B cell (primary cell): Measurements from ENCODE around the gene HSD11B1. TPM values are rescaled to one million over a fixed set of nuclear protein-coding genes. Genes with fewer than 3 reads are reported as not detected.

ENCODE experiments used
- ATAC-seq: fragments of 200-7000 bp; cut with Tn5 transposase; one replicate; pipeline ENCODE4 v1.10.0; 2021; ENCODE audit warnings: low read depth, mild to moderate bottlenecking, moderate number of reproducible peaks, moderate library complexity
- CTCF ChIA-PET: fragments of 350-600 bp; sonication (Branson Sonifier 250); formaldehyde crosslinking; loops from one replicate; lab custom pipeline; 2021; ENCODE audit warnings: antibody characterized with exemption, inconsistent platforms; lab: Charles Lee
- POLR2A ChIA-PET: fragments of 350-600 bp; sonication (Branson Sonifier 250); formaldehyde crosslinking; loops from one replicate; lab custom pipeline; 2021; ENCODE audit warnings: antibody characterized with exemption; lab: Charles Lee
- DNase-seq: peaks from one replicate; pipeline ENCODE4 v3.0.0; 2013
- H2AFZ ChIP-seq: 2 replicates; pipeline ENCODE4 v1.6.1; 2012; ENCODE audit warnings: mild to moderate bottlenecking, low read depth, low read length; ENCODE audit not compliant: insufficient read depth, poor library complexity, severe bottlenecking
- H3K27ac ChIP-seq, 2 donors: 1 replicate in 1 of 2; 2 replicates in 1 of 2; pipeline ENCODE4 v1.5.1; 2012 to 2013; ENCODE audit warnings: low read length in 2 of 2, mild to moderate bottlenecking in 2 of 2, moderate library complexity in 1 of 2
- H3K27me3 ChIP-seq, 4 experiments: fragments of 200-600 bp in 1 of 4; sonication (generic) in 1 of 4; replicated peaks in 1 of 4; 1 replicate in 2 of 4; 2 replicates in 2 of 4; pipeline versions ENCODE4 v1.6.1 to v1.7.0; 2013 to 2016; ENCODE audit warnings: low read length in 3 of 4, mild to moderate bottlenecking in 2 of 4, mixed read lengths in 1 of 4, moderate library complexity in 1 of 4; ENCODE audit not compliant: insufficient read depth in 4 of 4, control insufficient read depth in 3 of 4; ENCODE audit errors: control extremely low read depth in 1 of 4
- H3K36me3 ChIP-seq, 2 experiments: replicated peaks in 1 of 2; 1 replicate in 1 of 2; 2 replicates in 1 of 2; pipeline versions ENCODE4 v1.6.1 to v1.7.1; 2013; ENCODE audit warnings: low read length in 1 of 2; ENCODE audit not compliant: insufficient read depth in 2 of 2, control insufficient read depth in 1 of 2; ENCODE audit errors: control extremely low read depth in 1 of 2, extremely low read depth in 1 of 2
- H3K4me1 ChIP-seq, 2 donors: fragments of 200-600 bp in 1 of 2; sonication (generic) in 1 of 2; 1 replicate in 1 of 2; 2 replicates in 1 of 2; pipeline versions ENCODE4 v1.5.1 to v1.6.1; 2013 to 2017; ENCODE audit warnings: low read length in 2 of 2; ENCODE audit not compliant: control insufficient read depth in 2 of 2, insufficient read depth in 2 of 2
- H3K4me2 ChIP-seq: replicated peaks from 2 replicates; pipeline ENCODE3; 2012; ENCODE audit warnings: mild to moderate bottlenecking, low read depth, low read length; ENCODE audit not compliant: poor library complexity, severe bottlenecking
- H3K4me3 ChIP-seq, 5 experiments: fragments of 200-600 bp in 1 of 5; sonication (generic) in 1 of 5; 1 replicate in 3 of 5; 2 replicates in 2 of 5; pipeline versions ENCODE4 v1.5.1 to v1.7.0; 2011 to 2016; ENCODE audit warnings: low read length in 4 of 5, mild to moderate bottlenecking in 4 of 5, low read depth in 2 of 5, control low read depth in 1 of 5, moderate library complexity in 1 of 5; ENCODE audit not compliant: insufficient read depth in 1 of 5; ENCODE audit errors: control extremely low read depth in 1 of 5, extremely low read depth in 1 of 5
- H3K79me2 ChIP-seq: fragments of 200-600 bp; sonication (generic); one replicate; pipeline ENCODE4 v1.6.0; 2016; ENCODE audit warnings: low read length; ENCODE audit not compliant: control insufficient read depth, insufficient read depth
- H3K9ac ChIP-seq: fragments of 200-600 bp; sonication (generic); 2 replicates; pipeline ENCODE4 v1.6.1; 2017; ENCODE audit warnings: mild to moderate bottlenecking, low read length, moderate library complexity
- H3K9me3 ChIP-seq, 3 donors: one replicate each; pipeline versions ENCODE4 v1.6.1 to v1.7.1; 2013; ENCODE audit warnings: low read length in 2 of 3; ENCODE audit not compliant: control insufficient read depth in 2 of 3, insufficient read depth in 1 of 3; ENCODE audit errors: control extremely low read depth in 1 of 3
- H4K20me1 ChIP-seq: 2 replicates; pipeline ENCODE4 v1.6.0; 2012; ENCODE audit warnings: mild to moderate bottlenecking, low read length; ENCODE audit not compliant: insufficient read depth, control insufficient read depth, poor library complexity, severe bottlenecking
- H3K27ac Mint-ChIP-seq: one replicate; pipeline ENCODE4 v1.8.0; 2021; ENCODE audit warnings: mixed read lengths
- H3K27me3 Mint-ChIP-seq: one replicate; pipeline ENCODE4 v1.8.0; 2021; ENCODE audit warnings: mixed read lengths
- H3K4me1 Mint-ChIP-seq: one replicate; pipeline ENCODE4 v1.8.0; 2021; ENCODE audit warnings: mixed read lengths
- H3K4me3 Mint-ChIP-seq: one replicate; pipeline ENCODE4 v1.8.0; 2021; ENCODE audit warnings: mixed read lengths
- H3K9me3 Mint-ChIP-seq: one replicate; pipeline ENCODE4 v1.8.0; 2022; ENCODE audit warnings: mixed read lengths; ENCODE audit not compliant: insufficient read depth
- EZH2 ChIP-seq: IDR thresholded peaks from 2 replicates; pipeline ENCODE4 v1.6.1; 2012; ENCODE audit warnings: borderline replicate concordance, low read depth, mild to moderate bottlenecking, moderate library complexity, low read length; ENCODE audit not compliant: insufficient read depth, poor library complexity, severe bottlenecking
- WGBS: methylation state at CpG from one replicate; pipeline ENCODE4 v1.1.5; 2013; ENCODE audit warnings: missing lambda C conversion rate; ENCODE audit not compliant: insufficient coverage; 5-methylcytosine and 5-hydroxymethylcytosine counted together
- intact Hi-C: fragments of 100-400 bp; cut with micrococcal nuclease; formaldehyde crosslinking; loops from one replicate; pipeline ENCODE4 v1.10.0; 2022
- polyA plus RNA-seq: library from polyadenylated mRNA; depleted of rRNA; stranded (reverse); fragments of >200 nt; gene quantifications from 2 replicates; pipeline ENCODE4 v1.2.3, GENCODE V29; 2012
- total RNA-seq, 2 donors: library from RNA; stranded (reverse); fragments of 120-200 nt in 1 of 2; gene quantifications; 1 replicate in 1 of 2; 2 replicates in 1 of 2; pipeline versions ENCODE4 v1.2.3 to v1.2.4, GENCODE V29; 2013 to 2022
- TF ChIP-seq, protein P1 (sequence below): fragments of 200-600 bp; IDR thresholded peaks from one replicate; pipeline ENCODE4 v1.8.0; 2022; ENCODE audit warnings: antibody characterized with exemption, mild to moderate bottlenecking

HSD11B1 gene
- total and polyA plus RNA-seq, 2 donors (not counting 1 experiment from before 2014, with no cell fraction given), result not detected

- Histone ChIP-seq H3K36me3 (no peaks in the 10 kb centered on the region), H3K9ac (no peak overlapping the region), H3K79me2 (no peaks in the 10 kb centered on the region), H2AFZ (no peak overlapping the region), H3K9me3 (no peaks in the 10 kb centered on the region), H3K27ac (no peak overlapping the region), H4K20me1 (no peaks in the 10 kb centered on the region), H3K4me1 (peaks cover 5% of the 10 kb centered on the region in 2 donors), H3K27me3 (peaks cover 0 to 8% (median 0%) of the 10 kb centered on the region in 4 experiments), H3K4me3 (no peak overlapping the region), H3K4me2 (no peak overlapping the region)
- Mint-ChIP-seq H3K4me3 (no peak overlapping the region), H3K27ac (no peak overlapping the region), H3K9me3 (no peaks in the 10 kb centered on the region), H3K4me1 (peaks cover 6% of the 10 kb centered on the region), H3K27me3 (peaks cover 18% of the 10 kb centered on the region)
- TF ChIP-seq, protein P1, sequence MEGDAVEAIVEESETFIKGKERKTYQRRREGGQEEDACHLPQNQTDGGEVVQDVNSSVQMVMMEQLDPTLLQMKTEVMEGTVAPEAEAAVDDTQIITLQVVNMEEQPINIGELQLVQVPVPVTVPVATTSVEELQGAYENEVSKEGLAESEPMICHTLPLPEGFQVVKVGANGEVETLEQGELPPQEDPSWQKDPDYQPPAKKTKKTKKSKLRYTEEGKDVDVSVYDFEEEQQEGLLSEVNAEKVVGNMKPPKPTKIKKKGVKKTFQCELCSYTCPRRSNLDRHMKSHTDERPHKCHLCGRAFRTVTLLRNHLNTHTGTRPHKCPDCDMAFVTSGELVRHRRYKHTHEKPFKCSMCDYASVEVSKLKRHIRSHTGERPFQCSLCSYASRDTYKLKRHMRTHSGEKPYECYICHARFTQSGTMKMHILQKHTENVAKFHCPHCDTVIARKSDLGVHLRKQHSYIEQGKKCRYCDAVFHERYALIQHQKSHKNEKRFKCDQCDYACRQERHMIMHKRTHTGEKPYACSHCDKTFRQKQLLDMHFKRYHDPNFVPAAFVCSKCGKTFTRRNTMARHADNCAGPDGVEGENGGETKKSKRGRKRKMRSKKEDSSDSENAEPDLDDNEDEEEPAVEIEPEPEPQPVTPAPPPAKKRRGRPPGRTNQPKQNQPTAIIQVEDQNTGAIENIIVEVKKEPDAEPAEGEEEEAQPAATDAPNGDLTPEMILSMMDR, result no peak
- TF ChIP-seq EZH2, result no peak
- WGBS, result 0% methylated on average over 1 of the region's 5 CpGs
- ChIA-PET CTCF (no interaction called here), POLR2A (no interaction called here)
- DNase-seq (no peak), ATAC-seq (no peak)
- intact Hi-C loops, result no loop called here
Measured at GRCh38 chr1:209659909-209660308, 44.7 kb upstream of the HSD11B1 start.

DNA sequence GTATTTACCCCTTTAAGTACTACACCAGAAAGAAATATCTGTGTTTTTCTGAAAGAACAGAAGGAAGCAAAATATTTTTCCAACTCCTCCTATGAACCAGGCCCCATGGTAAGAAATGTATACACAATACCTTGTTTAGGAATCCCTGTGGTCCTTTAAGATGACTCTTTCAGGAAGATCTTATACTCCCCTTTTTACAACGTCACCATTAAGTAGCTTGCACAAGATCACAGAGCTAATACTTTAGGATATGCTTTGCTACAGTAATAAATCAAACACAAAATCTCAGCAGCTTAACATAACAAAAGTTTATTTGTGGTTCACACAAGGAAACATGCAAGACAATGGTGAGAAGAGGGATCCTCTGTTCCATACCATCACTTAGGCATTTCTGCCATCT, 43.6 kb upstream of the HSD11B1 start:
- Histone ChIP-seq H3K4me1 (peaks cover 5% of the 10 kb centered on the region in 2 donors), H3K4me3 (no peak overlapping the region), H3K4me2 (no peak overlapping the region), H2AFZ (no peak overlapping the region), H4K20me1 (no peaks in the 10 kb centered on the region), H3K9ac (no peak overlapping the region), H3K27me3 (peaks cover 0 to 8% (median 0%) of the 10 kb centered on the region in 4 experiments), H3K27ac (no peak overlapping the region), H3K79me2 (no peaks in the 10 kb centered on the region), H3K9me3 (no peaks in the 10 kb centered on the region), H3K36me3 (no peaks in the 10 kb centered on the region)
- no peak for DNase-seq
- POLR2A ChIA-PET, result no interaction called here
- CTCF ChIA-PET, result interaction anchor here (1.6 to 1.8 kb wide), 2 partner anchors 32 to 37 kb away, joined by 3 to 5 read pairs; no protein-coding TSS in a partner anchor
- no peak for TF ChIP-seq EZH2
- TF ChIP-seq, protein P1, result no peak
- H3K27me3 Mint-ChIP-seq, result peaks cover 18% of the 10 kb centered on the region
- H3K27ac Mint-ChIP-seq, result no peak overlapping the region
- no peak for ATAC-seq
- WGBS, result no CpG with 5 or more reads among the region's 1 CpG
- H3K4me1 Mint-ChIP-seq, result peaks cover 6% of the 10 kb centered on the region
- intact Hi-C loops, result no loop called here
- no peak overlapping the region for H3K4me3 Mint-ChIP-seq
- no peaks in the 10 kb centered on the region for H3K9me3 Mint-ChIP-seq
